Osteocyte (in vitro differentiated cells): ENCODE results near the gene SUGP1. TPM values are rescaled to one million over a fixed set of nuclear protein-coding genes. Genes with fewer than 3 reads are reported as not detected.

Source experiments
- DNase-seq: peaks from one replicate; pipeline ENCODE4 v3.0.0; 2021; ENCODE audit warnings: mixed read lengths; ENCODE audit not compliant: unreplicated experiment; ENCODE audit errors: extremely low spot score
- H3K27ac Mint-ChIP-seq: one replicate; pipeline ENCODE4 v1.8.0; 2021; ENCODE audit warnings: mild to moderate bottlenecking, mixed read lengths; ENCODE audit not compliant: unreplicated experiment
- H3K27me3 Mint-ChIP-seq: one replicate; pipeline ENCODE4 v1.8.0; 2021; ENCODE audit warnings: mixed read lengths; ENCODE audit not compliant: unreplicated experiment
- H3K36me3 Mint-ChIP-seq: one replicate; pipeline ENCODE4 v1.8.0; 2021; ENCODE audit warnings: mixed read lengths; ENCODE audit not compliant: unreplicated experiment
- H3K4me1 Mint-ChIP-seq: one replicate; pipeline ENCODE4 v1.8.0; 2021; ENCODE audit warnings: mixed read lengths; ENCODE audit not compliant: unreplicated experiment
- H3K4me3 Mint-ChIP-seq: one replicate; pipeline ENCODE4 v1.8.0; 2021; ENCODE audit warnings: mild to moderate bottlenecking, moderate library complexity, mixed read lengths; ENCODE audit not compliant: unreplicated experiment
- H3K9me3 Mint-ChIP-seq: one replicate; pipeline ENCODE4 v1.8.0; 2021; ENCODE audit warnings: mixed read lengths; ENCODE audit not compliant: unreplicated experiment
- total RNA-seq: library from RNA; stranded (reverse); gene quantifications from 2 replicates; pipeline ENCODE4 v1.2.1, GENCODE V29; 2021
- TF ChIP-seq, protein P1 (sequence below): fragments of 200-600 bp; sonication (generic); IDR thresholded peaks from 2 replicates; pipeline ENCODE4 v1.5.0; 2021; ENCODE audit warnings: antibody characterized with exemption, mild to moderate bottlenecking, moderate library complexity

Gene SUGP1
- total RNA-seq, 1 donor from 2014 or later, result 71.7 TPM

DNA sequence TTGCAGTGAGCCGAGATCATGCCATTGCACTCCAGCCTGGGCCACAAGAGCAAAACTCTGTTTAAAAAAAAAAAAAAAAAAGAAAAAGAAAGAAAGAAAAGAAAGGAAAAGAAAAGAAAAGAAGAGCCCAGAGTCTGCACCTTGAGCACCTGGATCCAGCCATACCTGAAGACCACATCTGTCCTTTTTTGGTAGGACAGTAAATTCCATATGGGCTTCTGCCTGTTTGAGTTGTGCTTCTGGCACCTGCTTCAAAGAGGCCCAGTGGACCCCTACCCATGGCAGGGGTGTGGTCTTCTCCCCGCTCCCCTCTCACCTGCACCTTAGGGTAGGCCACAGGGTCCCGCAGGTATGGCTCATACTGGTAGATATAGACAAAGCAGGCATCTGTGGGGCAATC, 53.0 kb downstream of the SUGP1 start:
- Mint-ChIP-seq H3K36me3 (no peaks in the 10 kb centered on the region), H3K27ac (no peak overlapping the region), H3K27me3 (peaks cover 14% of the 10 kb centered on the region), H3K4me1 (peaks cover 2% of the 10 kb centered on the region), H3K9me3 (no peaks in the 10 kb centered on the region), H3K4me3 (no peak overlapping the region)
- TF ChIP-seq, protein P1, sequence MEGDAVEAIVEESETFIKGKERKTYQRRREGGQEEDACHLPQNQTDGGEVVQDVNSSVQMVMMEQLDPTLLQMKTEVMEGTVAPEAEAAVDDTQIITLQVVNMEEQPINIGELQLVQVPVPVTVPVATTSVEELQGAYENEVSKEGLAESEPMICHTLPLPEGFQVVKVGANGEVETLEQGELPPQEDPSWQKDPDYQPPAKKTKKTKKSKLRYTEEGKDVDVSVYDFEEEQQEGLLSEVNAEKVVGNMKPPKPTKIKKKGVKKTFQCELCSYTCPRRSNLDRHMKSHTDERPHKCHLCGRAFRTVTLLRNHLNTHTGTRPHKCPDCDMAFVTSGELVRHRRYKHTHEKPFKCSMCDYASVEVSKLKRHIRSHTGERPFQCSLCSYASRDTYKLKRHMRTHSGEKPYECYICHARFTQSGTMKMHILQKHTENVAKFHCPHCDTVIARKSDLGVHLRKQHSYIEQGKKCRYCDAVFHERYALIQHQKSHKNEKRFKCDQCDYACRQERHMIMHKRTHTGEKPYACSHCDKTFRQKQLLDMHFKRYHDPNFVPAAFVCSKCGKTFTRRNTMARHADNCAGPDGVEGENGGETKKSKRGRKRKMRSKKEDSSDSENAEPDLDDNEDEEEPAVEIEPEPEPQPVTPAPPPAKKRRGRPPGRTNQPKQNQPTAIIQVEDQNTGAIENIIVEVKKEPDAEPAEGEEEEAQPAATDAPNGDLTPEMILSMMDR, result no peak
- no peak for DNase-seq

DNA sequence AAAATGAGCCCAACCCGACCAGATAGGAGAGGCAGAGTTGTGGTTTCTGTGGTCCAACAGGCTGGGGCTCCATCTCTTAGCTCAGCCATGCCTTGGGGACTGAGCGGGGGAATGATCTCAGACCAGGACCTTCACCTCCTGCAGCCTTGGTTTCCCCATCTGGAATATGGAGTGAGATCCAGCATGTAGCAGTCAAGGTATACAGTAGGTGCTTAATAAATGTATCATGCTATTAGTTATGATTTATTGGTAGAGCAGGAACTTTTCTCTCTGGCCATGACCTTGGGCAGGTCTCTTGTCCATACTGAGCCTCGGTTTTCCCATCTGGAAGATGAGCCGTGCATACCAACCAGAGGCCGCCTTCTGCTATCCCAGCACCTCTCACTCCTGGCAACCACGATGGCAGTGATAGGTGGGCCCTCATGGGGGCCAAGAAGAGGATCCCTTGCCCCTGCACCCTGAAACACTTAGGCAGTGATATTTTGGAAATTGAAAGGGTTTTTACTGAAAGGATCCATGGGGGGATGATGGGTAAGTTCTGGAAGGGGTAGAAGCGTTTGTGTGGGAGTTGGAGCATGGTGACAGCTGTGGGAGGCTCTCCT, 56.3 kb downstream of the SUGP1 start:
- H3K27ac Mint-ChIP-seq, result no peak overlapping the region
- H3K9me3 Mint-ChIP-seq, result no peaks in the 10 kb centered on the region
- H3K27me3 Mint-ChIP-seq, result peaks cover 24% of the 10 kb centered on the region
- no peaks in the 10 kb centered on the region for H3K36me3 Mint-ChIP-seq
- peaks cover 9% of the 10 kb centered on the region for H3K4me1 Mint-ChIP-seq
- TF ChIP-seq, protein P1, result no peak
- no peak for DNase-seq
- no peak overlapping the region for H3K4me3 Mint-ChIP-seq

DNA sequence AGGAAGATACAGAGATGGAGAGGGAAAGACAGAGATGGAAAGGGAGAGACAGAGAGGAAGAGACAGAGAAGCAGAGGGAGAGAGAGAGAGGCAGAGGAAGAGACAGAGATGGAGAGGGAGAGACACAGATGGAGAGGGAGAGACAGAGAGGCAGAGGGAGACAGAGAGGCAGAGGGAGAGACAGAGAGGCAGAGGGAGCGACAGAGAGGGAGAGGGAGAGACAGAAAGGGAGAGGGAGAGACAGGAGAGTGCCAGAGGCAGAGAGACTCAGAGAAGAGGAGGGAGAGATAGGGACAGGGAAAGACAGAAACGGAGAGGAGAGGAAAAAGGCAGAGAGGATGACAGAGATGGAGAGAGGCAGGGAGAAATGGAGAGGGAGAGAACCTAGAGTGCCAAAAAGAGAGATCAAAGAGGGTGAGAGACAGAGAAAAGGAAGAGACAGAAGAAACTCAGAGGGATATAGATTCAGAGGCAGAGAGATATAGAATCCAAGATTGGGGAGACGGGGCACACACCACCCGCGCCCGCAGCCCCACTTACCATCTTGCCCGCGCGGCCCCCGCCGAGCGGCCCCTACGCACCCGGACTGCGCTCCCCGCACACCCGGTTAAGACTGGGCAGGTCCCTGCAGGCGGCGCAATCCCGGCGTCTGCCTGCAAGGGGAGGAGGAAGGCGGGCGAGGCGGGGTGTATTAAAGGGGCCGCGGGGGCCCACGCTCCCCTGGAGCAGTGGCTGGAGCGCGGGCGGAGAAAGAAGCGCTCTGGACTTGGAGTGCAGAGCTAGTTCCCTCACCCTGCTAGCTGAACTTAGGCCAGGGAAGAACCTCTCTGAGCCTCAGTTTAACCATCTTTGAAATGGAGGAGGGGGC, 57.9 kb downstream of the SUGP1 start:
- no peaks in the 10 kb centered on the region for H3K9me3 Mint-ChIP-seq
- TF ChIP-seq, protein P1, result no peak
- peaks cover 24% of the 10 kb centered on the region for H3K27me3 Mint-ChIP-seq
- H3K4me3 Mint-ChIP-seq, result peak overlapping the region; percentile 51
- H3K27ac Mint-ChIP-seq, result no peak overlapping the region
- DNase-seq, result no peak
- H3K4me1 Mint-ChIP-seq, result peaks cover 9% of the 10 kb centered on the region
- no peaks in the 10 kb centered on the region for H3K36me3 Mint-ChIP-seq

DNA sequence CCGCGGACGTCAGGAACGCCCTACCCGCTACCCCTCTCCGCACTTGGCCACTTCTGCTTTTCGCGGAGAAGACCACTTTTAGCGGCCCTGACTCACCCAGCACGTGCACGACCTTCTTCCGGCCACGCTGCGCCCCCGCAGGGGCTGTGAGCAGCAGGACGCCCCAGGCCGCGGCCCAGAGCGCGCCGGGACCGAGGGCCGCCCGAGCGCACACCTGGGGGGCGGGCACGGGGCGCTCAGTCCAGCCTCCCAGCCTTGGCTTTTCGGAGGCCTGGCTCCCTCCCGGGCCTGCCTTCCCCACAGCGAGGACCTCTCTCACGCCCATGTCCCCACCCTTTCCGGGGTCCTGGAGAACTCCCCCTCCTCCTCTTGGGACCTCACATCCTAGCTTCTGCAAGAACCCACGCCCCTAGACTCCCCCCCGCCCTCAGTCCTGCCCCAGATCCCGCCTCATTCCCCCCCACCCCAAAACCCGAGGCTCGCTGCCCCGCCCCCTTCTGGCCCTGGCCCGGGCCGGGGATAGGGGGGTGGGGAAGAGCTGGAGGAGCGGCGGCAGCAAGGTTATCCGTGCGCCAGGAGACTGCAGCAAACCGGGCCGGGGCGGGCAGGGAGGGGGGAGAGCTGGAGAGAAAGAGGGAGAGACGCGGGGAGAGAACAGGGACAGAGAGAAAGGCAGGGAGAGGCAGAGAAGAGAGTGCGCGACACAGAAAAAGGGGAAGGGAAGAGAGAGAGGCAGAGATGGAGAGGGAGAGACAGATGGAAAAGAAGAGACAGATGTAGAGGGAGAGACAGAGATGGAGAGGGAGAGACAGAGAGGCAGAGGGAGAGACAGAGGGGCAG, 58.7 kb downstream of the SUGP1 start:
- Mint-ChIP-seq H3K9me3 (no peaks in the 10 kb centered on the region), H3K36me3 (no peaks in the 10 kb centered on the region), H3K4me3 (peak overlapping the region; percentile 51), H3K27ac (no peak overlapping the region), H3K27me3 (peaks cover 28% of the 10 kb centered on the region), H3K4me1 (peaks cover 9% of the 10 kb centered on the region)
- no peak for DNase-seq
- TF ChIP-seq, protein P1, result no peak
